DOHH2 (cell line): ENCODE results near the gene PIGL.

Experiments used
- CTCF ChIP-seq: fragments of 200-600 bp; sonication (generic); IDR thresholded peaks from one replicate; pipeline ENCODE4 v1.5.1; 2014; ENCODE audit warnings: antibody characterized with exemption, mild to moderate bottlenecking, low read depth, low read length; ENCODE audit not compliant: poor library complexity, severe bottlenecking
- EZH2phosphoT487 ChIP-seq: fragments of 200-600 bp; sonication (generic); IDR thresholded peaks from 2 replicates; pipeline ENCODE4 v1.6.1; 2017; ENCODE audit warnings: borderline replicate concordance, mild to moderate bottlenecking, antibody characterized with exemption, low read length, moderate library complexity, mixed read lengths

- TF ChIP-seq CTCF, result no peak
- TF ChIP-seq EZH2phosphoT487, result no peak
These were observed 135.8 kb downstream of the PIGL start for GRCh38 chr17:16352667-16353316.
